Endothelial cell of umbilical vein (primary cell): Measurements from ENCODE around the gene TAF1L. TPM values are rescaled to one million over a fixed set of nuclear protein-coding genes. Genes with fewer than 3 reads are reported as not detected.
"Not testable (repeated sequence)": the region's sequence is repeated elsewhere in the genome, so short reads cannot be mapped to it uniquely, and the experiment has no call there.

Experiments
- BruUV-seq: library from RNA; stranded (reverse); fragments of 400-500 nt; replicated peaks from 2 replicates; lab custom pipeline; 2021; lab: Mats Ljungman, UMichigan
- CTCF ChIA-PET: fragments of 300-600, 350-600 bp; sonication (Branson Sonifier 250); formaldehyde crosslinking; loops from one replicate; lab custom pipeline; 2021; ENCODE audit warnings: antibody characterized with exemption, inconsistent platforms; lab: Charles Lee
- POLR2A ChIA-PET: fragments of 300-600, 350-600 bp; sonication (Branson Sonifier 250); formaldehyde crosslinking; loops from one replicate; lab custom pipeline; 2021; ENCODE audit warnings: antibody characterized with exemption, inconsistent platforms; lab: Charles Lee
- DNase-seq: peaks from one replicate; pipeline ENCODE4 v3.0.0-alpha.2; 2011; ENCODE audit warnings: low read depth, low spot score
- FAIRE-seq: peaks from 2 replicates; lab custom pipeline; 2011; peaks lifted over from hg19 to GRCh38; lab: Jason Lieb, UNC
- H2AFZ ChIP-seq: 2 replicates; pipeline ENCODE4 v1.6.0; 2012; ENCODE audit warnings: low read depth, low read length, control low read depth, inconsistent platforms
- H3K27ac ChIP-seq: 2 replicates; pipeline ENCODE4 v1.5.1; 2011; ENCODE audit warnings: low read depth, mild to moderate bottlenecking, control low read depth, low read length, moderate library complexity; ENCODE audit not compliant: insufficient read depth
- H3K27me3 ChIP-seq, 2 experiments: 2 replicates each; pipeline versions ENCODE4 v1.6.0 to v1.6.1; 2011; ENCODE audit warnings: low read length in 2 of 2, mixed read lengths in 1 of 2; ENCODE audit not compliant: control insufficient read depth in 2 of 2, insufficient read depth in 2 of 2
- H3K36me3 ChIP-seq, 2 experiments: 2 replicates in 1 of 2; 3 replicates in 1 of 2; pipeline ENCODE4 v1.5.1; 2011; ENCODE audit warnings: low read length in 2 of 2, mild to moderate bottlenecking in 1 of 2, moderate library complexity in 1 of 2; ENCODE audit not compliant: control insufficient read depth in 2 of 2, insufficient read depth in 2 of 2; ENCODE audit errors: extremely low read depth in 1 of 2
- H3K4me1 ChIP-seq: 3 replicates; pipeline ENCODE4 v1.5.1; 2011; ENCODE audit warnings: mild to moderate bottlenecking, low read length; ENCODE audit not compliant: control insufficient read depth, insufficient read depth; ENCODE audit errors: extremely low read depth
- H3K4me2 ChIP-seq: 2 replicates; pipeline ENCODE4 v1.6.1; 2011; ENCODE audit warnings: low read length, control low read depth, mixed read lengths; ENCODE audit not compliant: insufficient read depth
- H3K4me3 ChIP-seq, 3 experiments: fragments of 200-600 bp in 1 of 3; sonication (generic), shearing (Covaris generic) in 1 of 3; replicated peaks in 1 of 3; 2 replicates each; pipeline ENCODE4 v1.5.1; 2011 to 2016; ENCODE audit warnings: control low read depth in 3 of 3, low read length in 3 of 3, mild to moderate bottlenecking in 2 of 3, inconsistent platforms in 1 of 3, low read depth in 1 of 3, moderate library complexity in 1 of 3; ENCODE audit not compliant: insufficient read depth in 1 of 3
- H3K79me2 ChIP-seq: 2 replicates; pipeline ENCODE4 v1.6.0; 2012; ENCODE audit warnings: low read length, inconsistent platforms; ENCODE audit not compliant: control insufficient read depth, insufficient read depth
- H3K9ac ChIP-seq: replicated peaks from 2 replicates; pipeline ENCODE3; 2011; ENCODE audit warnings: low read length, control low read depth; ENCODE audit not compliant: insufficient read depth; ENCODE audit errors: extremely low read depth
- H3K9me1 ChIP-seq: replicated peaks from 3 replicates; pipeline ENCODE4 v1.6.0; 2011; ENCODE audit warnings: mild to moderate bottlenecking, low read length; ENCODE audit not compliant: control insufficient read depth, insufficient read depth; ENCODE audit errors: extremely low read depth
- H3K9me3 ChIP-seq: replicated peaks from 2 replicates; pipeline ENCODE4 v1.5.1; 2012; ENCODE audit warnings: low read length, inconsistent platforms; ENCODE audit not compliant: control insufficient read depth, insufficient read depth
- H4K20me1 ChIP-seq: replicated peaks from 2 replicates; pipeline ENCODE3; 2011; ENCODE audit warnings: mild to moderate bottlenecking, low read length; ENCODE audit not compliant: control insufficient read depth, insufficient read depth; ENCODE audit errors: extremely low read depth
- EZH2 ChIP-seq: IDR thresholded peaks from 2 replicates; pipeline ENCODE4 v1.6.1; 2012; ENCODE audit warnings: borderline replicate concordance, low read depth, mild to moderate bottlenecking, moderate library complexity, low read length, inconsistent platforms; ENCODE audit not compliant: severe bottlenecking
- FOS ChIP-seq: IDR thresholded peaks from 2 replicates; pipeline ENCODE4 v1.6.1; 2011; ENCODE audit warnings: mild to moderate bottlenecking, low read length, moderate library complexity, borderline replicate concordance; ENCODE audit not compliant: insufficient read depth
- GATA2 ChIP-seq: IDR thresholded peaks from 2 replicates; pipeline ENCODE4 v1.7.0; 2011; ENCODE audit warnings: low read depth, mild to moderate bottlenecking, moderate library complexity, mixed read lengths, low read length; ENCODE audit not compliant: insufficient read length, insufficient read depth
- JUN ChIP-seq: IDR thresholded peaks from 2 replicates; pipeline ENCODE4 v1.6.1; 2011; ENCODE audit warnings: borderline replicate concordance, low read depth; ENCODE audit not compliant: insufficient read length, insufficient read depth
- MYC ChIP-seq: IDR thresholded peaks from one replicate; pipeline ENCODE4 v1.6.1; 2011; ENCODE audit warnings: mild to moderate bottlenecking, low read depth, low read length
- POLR2A ChIP-seq: IDR thresholded peaks from 2 replicates; pipeline ENCODE4 v1.6.1; 2012; ENCODE audit warnings: low read depth, mild to moderate bottlenecking, control low read depth, low read length
- POLR2AphosphoS5 ChIP-seq: IDR thresholded peaks from 2 replicates; pipeline ENCODE4 v1.6.1; 2012; ENCODE audit warnings: low read depth, mild to moderate bottlenecking, control low read depth, low read length, moderate library complexity; ENCODE audit not compliant: insufficient read depth
- dilution Hi-C: fragments of 300-500 bp; cut with MboI; formaldehyde crosslinking; loops from one replicate; pipeline ENCODE4 v1.15.0; 2019; ENCODE audit warnings: low sequenced_read_pairs; ENCODE audit not compliant: extremely low pct_ligation_motif_present
- intact Hi-C: fragments of 100-400 bp; cut with micrococcal nuclease; formaldehyde crosslinking; loops from one replicate; pipeline ENCODE4 v1.10.0; 2022
- polyA plus RNA-seq, 4 experiments: library from polyadenylated mRNA; depleted of rRNA in 3 of 4; stranded (reverse) in 3 of 4; unstranded in 1 of 4; fragments of >200 nt; gene quantifications; 2 replicates each; pipeline versions ENCODE4 v1.2.1 to v1.2.3, GENCODE V29; 2011 to 2012; ENCODE audit warnings: missing spikeins in 1 of 4
- total RNA-seq: library from RNA; stranded (reverse); gene quantifications from 2 replicates; pipeline ENCODE4 v1.2.3, GENCODE V29; 2021
- TF ChIP-seq, protein P1 (sequence below): IDR thresholded peaks from 2 replicates; pipeline ENCODE4 v1.6.1; 2011; ENCODE audit not compliant: insufficient read depth, insufficient read length
- TF ChIP-seq, protein P2 (sequence below), 2 donors: IDR thresholded peaks; 1 replicate in 1 of 2; 2 replicates in 1 of 2; pipeline ENCODE4 v1.5.1; 2011; ENCODE audit warnings: low read length in 2 of 2, mild to moderate bottlenecking in 2 of 2, moderate library complexity in 2 of 2, control low read depth in 1 of 2, inconsistent platforms in 1 of 2, low read depth in 1 of 2; ENCODE audit not compliant: insufficient read depth in 1 of 2; ENCODE audit errors: extremely low read depth in 1 of 2

The TAF1L gene
- total and polyA plus RNA-seq, 2 donors (not counting 3 experiments of a cell fraction or from before 2014, with no cell fraction given), result not detected

DNA sequence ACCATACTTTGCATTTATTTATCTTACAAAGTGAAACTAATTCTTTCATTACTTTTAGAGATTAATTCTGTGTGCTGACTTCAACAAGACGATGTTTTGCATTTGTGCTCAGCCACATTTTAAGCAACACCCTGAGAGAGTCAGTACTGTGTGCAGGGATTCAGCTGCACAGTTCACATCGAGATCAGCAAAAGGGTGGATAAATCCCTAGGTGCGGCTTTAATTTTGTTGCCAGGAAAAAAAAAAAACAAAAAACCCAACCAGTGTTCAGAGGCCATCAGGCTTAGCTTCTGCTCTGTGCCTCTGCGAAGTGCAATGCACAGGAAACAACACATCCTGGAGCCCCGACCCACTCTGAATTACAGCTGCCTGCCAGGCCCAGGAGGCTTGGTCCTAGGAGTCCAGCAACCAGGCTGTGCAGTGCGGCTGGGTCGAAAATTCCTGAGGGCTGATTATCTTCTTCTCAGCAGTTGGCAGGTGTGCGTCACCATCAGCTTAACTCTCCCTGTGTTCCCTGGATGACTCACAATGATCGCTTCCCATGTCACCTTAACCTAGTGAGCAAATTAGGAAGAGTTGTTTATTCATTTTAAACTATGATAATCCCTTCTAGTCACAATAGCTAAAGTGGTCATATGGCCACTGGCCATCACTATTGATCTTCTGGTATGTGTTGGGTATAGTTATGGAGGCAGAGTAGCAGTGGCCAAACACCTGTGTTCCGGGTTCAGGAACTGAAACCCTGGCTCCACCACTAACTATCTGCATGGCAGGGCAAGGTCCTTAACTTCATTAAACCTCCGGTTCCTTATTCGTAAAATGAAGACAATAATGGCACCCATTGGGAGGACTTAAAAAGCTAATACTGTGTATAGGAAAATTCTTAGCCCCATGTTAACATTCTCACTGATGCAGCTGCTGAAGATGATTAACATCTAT, 31.3 kb downstream of the TAF1L start:
- no peak overlapping the region for H3K4me2 ChIP-seq
- H3K4me1 ChIP-seq, result no peaks in the 10 kb centered on the region
- H3K27ac ChIP-seq, result no peak overlapping the region
- no peak overlapping the region for H3K9ac ChIP-seq
- FAIRE-seq, result no peak
- H3K4me3 ChIP-seq, result no peak overlapping the region
- no peaks in the 10 kb centered on the region for H3K9me1 ChIP-seq
- TF ChIP-seq POLR2AphosphoS5 (no peak), FOS (no peak), JUN (no peak), GATA2 (no peak), EZH2 (no peak), MYC (no peak), POLR2A (no peak)
- TF ChIP-seq, protein P1, sequence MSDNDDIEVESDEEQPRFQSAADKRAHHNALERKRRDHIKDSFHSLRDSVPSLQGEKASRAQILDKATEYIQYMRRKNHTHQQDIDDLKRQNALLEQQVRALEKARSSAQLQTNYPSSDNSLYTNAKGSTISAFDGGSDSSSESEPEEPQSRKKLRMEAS, result no peak
- TF ChIP-seq, protein P2, sequence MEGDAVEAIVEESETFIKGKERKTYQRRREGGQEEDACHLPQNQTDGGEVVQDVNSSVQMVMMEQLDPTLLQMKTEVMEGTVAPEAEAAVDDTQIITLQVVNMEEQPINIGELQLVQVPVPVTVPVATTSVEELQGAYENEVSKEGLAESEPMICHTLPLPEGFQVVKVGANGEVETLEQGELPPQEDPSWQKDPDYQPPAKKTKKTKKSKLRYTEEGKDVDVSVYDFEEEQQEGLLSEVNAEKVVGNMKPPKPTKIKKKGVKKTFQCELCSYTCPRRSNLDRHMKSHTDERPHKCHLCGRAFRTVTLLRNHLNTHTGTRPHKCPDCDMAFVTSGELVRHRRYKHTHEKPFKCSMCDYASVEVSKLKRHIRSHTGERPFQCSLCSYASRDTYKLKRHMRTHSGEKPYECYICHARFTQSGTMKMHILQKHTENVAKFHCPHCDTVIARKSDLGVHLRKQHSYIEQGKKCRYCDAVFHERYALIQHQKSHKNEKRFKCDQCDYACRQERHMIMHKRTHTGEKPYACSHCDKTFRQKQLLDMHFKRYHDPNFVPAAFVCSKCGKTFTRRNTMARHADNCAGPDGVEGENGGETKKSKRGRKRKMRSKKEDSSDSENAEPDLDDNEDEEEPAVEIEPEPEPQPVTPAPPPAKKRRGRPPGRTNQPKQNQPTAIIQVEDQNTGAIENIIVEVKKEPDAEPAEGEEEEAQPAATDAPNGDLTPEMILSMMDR (IDR thresholded peaks at IDR 0.05; ENCODE audit: extremely low read depth in 1 of 2, insufficient read depth in 1 of 2, low read depth in 1 of 2, low read length in 2 of 2), result no peak
- dilution Hi-C loops (no loop called here), intact Hi-C loops (no loop called here)
- POLR2A ChIA-PET, result no interaction called here
- BruUV-seq, result no TSS peak
- H2AFZ ChIP-seq, result no peak overlapping the region
- DNase-seq, result no peak
- no peaks in the 10 kb centered on the region for H4K20me1 ChIP-seq
- H3K9me3 ChIP-seq, result no peaks in the 10 kb centered on the region
- H3K27me3 ChIP-seq, result peaks cover 2 to 9% of the 10 kb centered on the region in 2 experiments
- H3K79me2 ChIP-seq, result no peaks in the 10 kb centered on the region
- no peaks in the 10 kb centered on the region for H3K36me3 ChIP-seq
- CTCF ChIA-PET, result interaction anchor here (0.7 to 2.2 kb wide), 2 partner anchors 15 to 225 kb away, joined by 3 to 7 read pairs; no protein-coding TSS in a partner anchor

DNA sequence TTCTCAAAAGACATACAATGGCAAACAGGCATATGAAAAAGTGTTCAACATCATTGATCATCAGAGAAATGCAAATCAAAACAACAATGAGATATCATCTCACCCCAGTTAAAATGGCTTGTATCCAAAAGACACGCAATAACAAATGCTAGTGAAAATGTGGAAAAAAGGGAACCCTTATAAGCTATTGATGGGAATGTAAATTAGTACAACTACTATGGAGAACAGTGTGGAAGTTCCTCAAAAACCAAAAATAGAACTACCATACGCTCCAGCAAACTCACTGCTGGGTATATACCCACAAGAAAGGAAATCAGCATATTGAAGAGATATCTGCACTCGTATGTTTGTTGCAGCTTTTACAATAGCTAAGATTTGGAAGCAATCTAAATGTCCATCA, 36.4 kb downstream of the TAF1L start:
- BruUV-seq, H3K4me2 ChIP-seq, H3K9me1 ChIP-seq, H2AFZ ChIP-seq, dilution Hi-C loops, H4K20me1 ChIP-seq, DNase-seq, H3K79me2 ChIP-seq, intact Hi-C loops, H3K27me3 ChIP-seq, H3K27ac ChIP-seq, H3K9ac ChIP-seq, H3K4me1 ChIP-seq, H3K36me3 ChIP-seq, FAIRE-seq, H3K9me3 ChIP-seq, POLR2A ChIA-PET, H3K4me3 ChIP-seq: not testable (repeated sequence)
- CTCF ChIA-PET, result interaction anchor here (0.6 to 1.3 kb wide), 3 partner anchors 10 to 401 kb away, joined by 3 to 4 read pairs (median 3); no protein-coding TSS in a partner anchor
